WTC11 (cell line): ENCODE data around the gene COL2A1. TPM values are rescaled to one million over a fixed set of nuclear protein-coding genes. Genes with fewer than 3 reads are reported as not detected.

Source experiments
- ATAC-seq: fragments of 200-7000 bp; cut with Tn5 transposase; 2 replicates; pipeline ENCODE4 v1.10.0; 2021; ENCODE audit warnings: mild to moderate bottlenecking, moderate library complexity
- CTCF ChIA-PET: fragments of 300-600 bp; sonication (Branson Sonifier 250); formaldehyde crosslinking; loops from one replicate; lab custom pipeline; 2021; ENCODE audit warnings: antibody characterized with exemption; lab: Charles Lee
- POLR2A ChIA-PET: fragments of 350-600 bp; sonication (Branson Sonifier 250); formaldehyde crosslinking; loops from one replicate; lab custom pipeline; 2021; ENCODE audit warnings: antibody characterized with exemption; lab: Charles Lee
- DNase-seq: peaks from one replicate; pipeline ENCODE4 v3.0.0; 2021; ENCODE audit warnings: low spot score
- H3K27ac Mint-ChIP-seq: 2 replicates; pipeline ENCODE4 v1.8.0; 2021; ENCODE audit warnings: mixed read lengths
- H3K27me3 Mint-ChIP-seq: 2 replicates; pipeline ENCODE4 v1.8.0; 2021; ENCODE audit warnings: low read depth, mild to moderate bottlenecking, moderate library complexity, mixed read lengths
- H3K36me3 Mint-ChIP-seq: 2 replicates; pipeline ENCODE4 v1.8.0; 2021; ENCODE audit warnings: mixed read lengths
- H3K4me1 Mint-ChIP-seq: 2 replicates; pipeline ENCODE4 v1.8.0; 2022; ENCODE audit warnings: mixed read lengths
- H3K4me3 Mint-ChIP-seq: 2 replicates; pipeline ENCODE4 v1.8.0; 2021; ENCODE audit warnings: mild to moderate bottlenecking, moderate library complexity, mixed read lengths
- H3K9me3 Mint-ChIP-seq: 2 replicates; pipeline ENCODE4 v1.8.0; 2021; ENCODE audit warnings: mixed read lengths
- EMX1 ChIP-seq: fragments of 250-450 bp; sonication (Bioruptor Pico); IDR thresholded peaks from 2 replicates; pipeline ENCODE4 v1.8.0; 2021; ENCODE audit warnings: mild to moderate bottlenecking
- ESRRA ChIP-seq: sonication (generic); formaldehyde crosslinking; IDR thresholded peaks from 2 replicates; pipeline ENCODE4 v1.8.1; 2022; ENCODE audit warnings: mild to moderate bottlenecking, missing genetic modification reagents, borderline replicate concordance
- GTF2I ChIP-seq: fragments of 250-450 bp; sonication (Bioruptor Pico); conservative IDR thresholded peaks from 2 replicates; pipeline ENCODE4 v1.4.0; 2021; ENCODE audit warnings: mild to moderate bottlenecking
- IRF1 ChIP-seq: sonication (generic); formaldehyde crosslinking; IDR thresholded peaks from 2 replicates; pipeline ENCODE4 v1.8.0; 2023; ENCODE audit warnings: missing genetic modification reagents
- JAZF1 ChIP-seq: fragments of 250-450 bp; sonication (Bioruptor Pico); IDR thresholded peaks from 2 replicates; pipeline ENCODE4 v1.9.0; 2021; ENCODE audit warnings: moderate library complexity, mild to moderate bottlenecking, inconsistent platforms
- KAT7 ChIP-seq: sonication (generic); formaldehyde crosslinking; IDR thresholded peaks from 2 replicates; pipeline ENCODE4 v1.8.1; 2023; ENCODE audit warnings: missing genetic modification reagents, mild to moderate bottlenecking, borderline replicate concordance
- NFE2L1 ChIP-seq: sonication (generic); formaldehyde crosslinking; IDR thresholded peaks from 2 replicates; pipeline ENCODE4 v1.8.1; 2023; ENCODE audit warnings: missing genetic modification reagents
- RORB ChIP-seq: fragments of 250-450 bp; sonication (Bioruptor Pico); IDR thresholded peaks from 2 replicates; pipeline ENCODE4 v1.9.0; 2021; ENCODE audit warnings: mild to moderate bottlenecking
- STAT6 ChIP-seq: sonication (generic); formaldehyde crosslinking; conservative IDR thresholded peaks from 2 replicates; pipeline ENCODE4 v1.8.1; 2023; ENCODE audit warnings: mild to moderate bottlenecking, low read depth, missing genetic modification reagents, moderate library complexity
- ZNF219 ChIP-seq: sonication (generic); formaldehyde crosslinking; IDR thresholded peaks from 2 replicates; pipeline ENCODE4 v1.8.0; 2023; ENCODE audit warnings: missing genetic modification reagents, mild to moderate bottlenecking, borderline replicate concordance
- ZNF232 ChIP-seq: sonication (generic); formaldehyde crosslinking; IDR thresholded peaks from 2 replicates; pipeline ENCODE4 v1.8.0; 2022; ENCODE audit warnings: mild to moderate bottlenecking, missing genetic modification reagents
- ZNF671 ChIP-seq: fragments of 250-450 bp; sonication (Bioruptor Pico); IDR thresholded peaks from 2 replicates; pipeline ENCODE4 v1.8.0; 2021; ENCODE audit warnings: mild to moderate bottlenecking
- total RNA-seq: library from RNA; stranded (reverse); gene quantifications from 3 replicates; pipeline ENCODE4 v1.2.3, GENCODE V29; 2021
- TF ChIP-seq, protein P1 (sequence below): sonication (generic); formaldehyde crosslinking; IDR thresholded peaks from 2 replicates; pipeline ENCODE4 v1.8.1; 2023; ENCODE audit warnings: mild to moderate bottlenecking, missing genetic modification reagents
- TF ChIP-seq, protein P2 (sequence below): sonication (generic); formaldehyde crosslinking; IDR thresholded peaks from 2 replicates; pipeline ENCODE4 v1.8.0; 2022; ENCODE audit warnings: mild to moderate bottlenecking, missing genetic modification reagents
- TF ChIP-seq, protein P3 (sequence below): sonication (generic); formaldehyde crosslinking; IDR thresholded peaks from 2 replicates; pipeline ENCODE4 v1.8.1; 2023; ENCODE audit warnings: mild to moderate bottlenecking, missing genetic modification reagents, moderate library complexity
- TF ChIP-seq, protein P4 (sequence below): fragments of 200-600 bp; IDR thresholded peaks from 2 replicates; pipeline ENCODE4 v1.8.0; 2022; ENCODE audit warnings: antibody characterized with exemption
- TF ChIP-seq, protein P5 (sequence below): fragments of 250-450 bp; sonication (Bioruptor Pico); IDR thresholded peaks from 2 replicates; pipeline ENCODE4 v1.9.0; 2021; ENCODE audit warnings: mild to moderate bottlenecking

The COL2A1 gene
- total RNA-seq, 1 experiment from 2014 or later: 20.9 TPM

GRCh38 chr12:47989023-47989417 is 15.3 kb downstream of the COL2A1 start:
- ATAC-seq (no peak), DNase-seq (no peak)
- H3K4me1 Mint-ChIP-seq: peaks cover 11% of the 10 kb centered on the region
- H3K27me3 Mint-ChIP-seq: peaks cover 45% of the 10 kb centered on the region
- no peak overlapping the region for H3K27ac Mint-ChIP-seq
- POLR2A ChIA-PET: no interaction called here
- CTCF ChIA-PET: interaction anchor here (1.0 kb wide), 1 partner anchor 25 kb away, joined by 3 read pairs; the partner anchor contains the start of gene TMEM106C
- no peaks in the 10 kb centered on the region for H3K36me3 Mint-ChIP-seq
- TF ChIP-seq ZNF219 (CRISPR knock-in tag): no peak
- TF ChIP-seq RORB (CRISPR knock-in tag): no peak
- TF ChIP-seq, protein P1, sequence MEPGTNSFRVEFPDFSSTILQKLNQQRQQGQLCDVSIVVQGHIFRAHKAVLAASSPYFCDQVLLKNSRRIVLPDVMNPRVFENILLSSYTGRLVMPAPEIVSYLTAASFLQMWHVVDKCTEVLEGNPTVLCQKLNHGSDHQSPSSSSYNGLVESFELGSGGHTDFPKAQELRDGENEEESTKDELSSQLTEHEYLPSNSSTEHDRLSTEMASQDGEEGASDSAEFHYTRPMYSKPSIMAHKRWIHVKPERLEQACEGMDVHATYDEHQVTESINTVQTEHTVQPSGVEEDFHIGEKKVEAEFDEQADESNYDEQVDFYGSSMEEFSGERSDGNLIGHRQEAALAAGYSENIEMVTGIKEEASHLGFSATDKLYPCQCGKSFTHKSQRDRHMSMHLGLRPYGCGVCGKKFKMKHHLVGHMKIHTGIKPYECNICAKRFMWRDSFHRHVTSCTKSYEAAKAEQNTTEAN (CRISPR knock-in tag): no peak
- no peak for TF ChIP-seq ZNF671 (CRISPR knock-in tag)
- no peak for TF ChIP-seq JAZF1 (CRISPR knock-in tag)
- TF ChIP-seq, all 79 proteins: peak for 0
- Mint-ChIP-seq H3K4me3 (no peak overlapping the region), H3K9me3 (no peaks in the 10 kb centered on the region)

- peak; percentile 54 for DNase-seq
- TF ChIP-seq, protein P2, sequence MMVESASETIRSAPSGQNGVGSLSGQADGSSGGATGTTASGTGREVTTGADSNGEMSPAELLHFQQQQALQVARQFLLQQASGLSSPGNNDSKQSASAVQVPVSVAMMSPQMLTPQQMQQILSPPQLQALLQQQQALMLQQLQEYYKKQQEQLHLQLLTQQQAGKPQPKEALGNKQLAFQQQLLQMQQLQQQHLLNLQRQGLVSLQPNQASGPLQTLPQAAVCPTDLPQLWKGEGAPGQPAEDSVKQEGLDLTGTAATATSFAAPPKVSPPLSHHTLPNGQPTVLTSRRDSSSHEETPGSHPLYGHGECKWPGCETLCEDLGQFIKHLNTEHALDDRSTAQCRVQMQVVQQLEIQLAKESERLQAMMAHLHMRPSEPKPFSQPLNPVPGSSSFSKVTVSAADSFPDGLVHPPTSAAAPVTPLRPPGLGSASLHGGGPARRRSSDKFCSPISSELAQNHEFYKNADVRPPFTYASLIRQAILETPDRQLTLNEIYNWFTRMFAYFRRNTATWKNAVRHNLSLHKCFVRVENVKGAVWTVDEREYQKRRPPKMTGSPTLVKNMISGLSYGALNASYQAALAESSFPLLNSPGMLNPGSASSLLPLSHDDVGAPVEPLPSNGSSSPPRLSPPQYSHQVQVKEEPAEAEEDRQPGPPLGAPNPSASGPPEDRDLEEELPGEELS (CRISPR knock-in tag): no peak
- TF ChIP-seq, all 79 proteins: peak for 0
- no peak overlapping the region for H3K4me3 Mint-ChIP-seq
- ChIA-PET POLR2A (no interaction called here), CTCF (interaction anchor here (1.0 kb wide), 2 partner anchors 25 to 192 kb away, joined by 3 read pairs; partner anchors contain the start of gene TMEM106C)
- peaks cover 40% of the 10 kb centered on the region for H3K27me3 Mint-ChIP-seq
- peak; percentile 73 for ATAC-seq
- H3K27ac Mint-ChIP-seq: no peak overlapping the region
- H3K4me1 Mint-ChIP-seq: peaks cover 11% of the 10 kb centered on the region
- no peaks in the 10 kb centered on the region for H3K9me3 Mint-ChIP-seq
- no peaks in the 10 kb centered on the region for H3K36me3 Mint-ChIP-seq
These were observed 15.9 kb downstream of the COL2A1 start for GRCh38 chr12:47988073-47989022.

- DNase-seq: no peak
- Mint-ChIP-seq H3K4me1 (peaks cover 11% of the 10 kb centered on the region), H3K36me3 (no peaks in the 10 kb centered on the region), H3K4me3 (no peak overlapping the region), H3K27me3 (peaks cover 34% of the 10 kb centered on the region), H3K27ac (no peak overlapping the region), H3K9me3 (no peaks in the 10 kb centered on the region)
- ChIA-PET POLR2A (no interaction called here), CTCF (interaction anchor here (1.0 kb wide), 1 partner anchor 191 kb away, joined by 3 read pairs; no protein-coding TSS in a partner anchor)
- no peak for ATAC-seq
- TF ChIP-seq, protein P3, sequence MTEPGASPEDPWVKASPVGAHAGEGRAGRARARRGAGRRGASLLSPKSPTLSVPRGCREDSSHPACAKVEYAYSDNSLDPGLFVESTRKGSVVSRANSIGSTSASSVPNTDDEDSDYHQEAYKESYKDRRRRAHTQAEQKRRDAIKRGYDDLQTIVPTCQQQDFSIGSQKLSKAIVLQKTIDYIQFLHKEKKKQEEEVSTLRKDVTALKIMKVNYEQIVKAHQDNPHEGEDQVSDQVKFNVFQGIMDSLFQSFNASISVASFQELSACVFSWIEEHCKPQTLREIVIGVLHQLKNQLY (CRISPR knock-in tag): no peak
- TF ChIP-seq IRF1 (no peak), EMX1 (CRISPR knock-in tag) (no peak), ZNF232 (no peak), ESRRA (CRISPR knock-in tag) (no peak), KAT7 (CRISPR knock-in tag) (no peak), STAT6 (CRISPR knock-in tag) (no peak), GTF2I (CRISPR knock-in tag) (no peak), NFE2L1 (CRISPR knock-in tag) (no peak)
- TF ChIP-seq, protein P4, sequence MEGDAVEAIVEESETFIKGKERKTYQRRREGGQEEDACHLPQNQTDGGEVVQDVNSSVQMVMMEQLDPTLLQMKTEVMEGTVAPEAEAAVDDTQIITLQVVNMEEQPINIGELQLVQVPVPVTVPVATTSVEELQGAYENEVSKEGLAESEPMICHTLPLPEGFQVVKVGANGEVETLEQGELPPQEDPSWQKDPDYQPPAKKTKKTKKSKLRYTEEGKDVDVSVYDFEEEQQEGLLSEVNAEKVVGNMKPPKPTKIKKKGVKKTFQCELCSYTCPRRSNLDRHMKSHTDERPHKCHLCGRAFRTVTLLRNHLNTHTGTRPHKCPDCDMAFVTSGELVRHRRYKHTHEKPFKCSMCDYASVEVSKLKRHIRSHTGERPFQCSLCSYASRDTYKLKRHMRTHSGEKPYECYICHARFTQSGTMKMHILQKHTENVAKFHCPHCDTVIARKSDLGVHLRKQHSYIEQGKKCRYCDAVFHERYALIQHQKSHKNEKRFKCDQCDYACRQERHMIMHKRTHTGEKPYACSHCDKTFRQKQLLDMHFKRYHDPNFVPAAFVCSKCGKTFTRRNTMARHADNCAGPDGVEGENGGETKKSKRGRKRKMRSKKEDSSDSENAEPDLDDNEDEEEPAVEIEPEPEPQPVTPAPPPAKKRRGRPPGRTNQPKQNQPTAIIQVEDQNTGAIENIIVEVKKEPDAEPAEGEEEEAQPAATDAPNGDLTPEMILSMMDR: no peak
- TF ChIP-seq, protein P5, sequence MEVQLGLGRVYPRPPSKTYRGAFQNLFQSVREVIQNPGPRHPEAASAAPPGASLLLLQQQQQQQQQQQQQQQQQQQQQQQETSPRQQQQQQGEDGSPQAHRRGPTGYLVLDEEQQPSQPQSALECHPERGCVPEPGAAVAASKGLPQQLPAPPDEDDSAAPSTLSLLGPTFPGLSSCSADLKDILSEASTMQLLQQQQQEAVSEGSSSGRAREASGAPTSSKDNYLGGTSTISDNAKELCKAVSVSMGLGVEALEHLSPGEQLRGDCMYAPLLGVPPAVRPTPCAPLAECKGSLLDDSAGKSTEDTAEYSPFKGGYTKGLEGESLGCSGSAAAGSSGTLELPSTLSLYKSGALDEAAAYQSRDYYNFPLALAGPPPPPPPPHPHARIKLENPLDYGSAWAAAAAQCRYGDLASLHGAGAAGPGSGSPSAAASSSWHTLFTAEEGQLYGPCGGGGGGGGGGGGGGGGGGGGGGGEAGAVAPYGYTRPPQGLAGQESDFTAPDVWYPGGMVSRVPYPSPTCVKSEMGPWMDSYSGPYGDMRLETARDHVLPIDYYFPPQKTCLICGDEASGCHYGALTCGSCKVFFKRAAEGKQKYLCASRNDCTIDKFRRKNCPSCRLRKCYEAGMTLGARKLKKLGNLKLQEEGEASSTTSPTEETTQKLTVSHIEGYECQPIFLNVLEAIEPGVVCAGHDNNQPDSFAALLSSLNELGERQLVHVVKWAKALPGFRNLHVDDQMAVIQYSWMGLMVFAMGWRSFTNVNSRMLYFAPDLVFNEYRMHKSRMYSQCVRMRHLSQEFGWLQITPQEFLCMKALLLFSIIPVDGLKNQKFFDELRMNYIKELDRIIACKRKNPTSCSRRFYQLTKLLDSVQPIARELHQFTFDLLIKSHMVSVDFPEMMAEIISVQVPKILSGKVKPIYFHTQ (CRISPR knock-in tag): no peak
These were observed 16.7 kb downstream of the COL2A1 start for GRCh38 chr12:47987411-47988072.
